ENCODE measurements around the gene RBM42.

Gene RBM42

GRCh38 chr19:35620001-35620400 is 8.8 kb upstream of the RBM42 start:
- Histone ChIP-seq H3K36me3 (ENCODE audit: insufficient read depth, low read length) (peaks cover 43% of the 10 kb centered on the region), H3F3A (ENCODE audit: insufficient read depth, low read length) (no peaks in the 10 kb centered on the region), H3K4me2 (ENCODE audit: low read length) (no peak overlapping the region), H3K9me3 (ENCODE audit: low read length) (no peaks in the 10 kb centered on the region), H3K9ac (ENCODE audit: low read length) (no peak overlapping the region), H3K79me2 (ENCODE audit: insufficient read depth, low read length) (no peaks in the 10 kb centered on the region), H2AFZ (ENCODE audit: low read length) (no peak overlapping the region), H3K27me3 (ENCODE audit: insufficient read depth, low read length) (no peaks in the 10 kb centered on the region), H3K4me3 (ENCODE audit: low read depth, low read length, poor library complexity, severe bottlenecking) (no peak overlapping the region), H4K20me1 (ENCODE audit: insufficient read depth, low read length) (no peaks in the 10 kb centered on the region), H3K27ac (ENCODE audit: low read depth, low read length, poor library complexity, severe bottlenecking) (no peak overlapping the region), H3K4me1 (ENCODE audit: insufficient read depth, low read length, severe bottlenecking) (no peaks in the 10 kb centered on the region), H3K9me2 (ENCODE audit: low read depth, low read length) (no peaks in the 10 kb centered on the region)
- TF ChIP-seq CTCF (IDR thresholded peaks at IDR 0.05; ENCODE audit: low read length): no peak
- TF ChIP-seq EZH2 (IDR thresholded peaks at IDR 0.05; ENCODE audit: borderline replicate concordance, low read length): no peak

GRCh38 chr19:35621708-35622107 is 7.1 kb upstream of the RBM42 start:
- peaks cover 33% of the 10 kb centered on the region for H3K36me3 ChIP-seq (ENCODE audit: insufficient read depth, low read length)
- H3F3A ChIP-seq (ENCODE audit: insufficient read depth, low read length): no peaks in the 10 kb centered on the region

GRCh38 chr19:35622750-35623149 is 6.1 kb upstream of the RBM42 start:
- no peaks in the 10 kb centered on the region for H3K79me2 ChIP-seq (ENCODE audit: insufficient read depth, low read length)
- H3K4me1 ChIP-seq (ENCODE audit: insufficient read depth, low read length, severe bottlenecking): peaks cover under 1% of the 10 kb centered on the region
- no peaks in the 10 kb centered on the region for H4K20me1 ChIP-seq (ENCODE audit: insufficient read depth, low read length)
- H3K27ac ChIP-seq (ENCODE audit: low read depth, low read length, poor library complexity, severe bottlenecking): no peak overlapping the region
- H3K9ac ChIP-seq (ENCODE audit: low read length): no peak overlapping the region
- peaks cover 23% of the 10 kb centered on the region for H3K36me3 ChIP-seq (ENCODE audit: insufficient read depth, low read length)
- no peak overlapping the region for H2AFZ ChIP-seq (ENCODE audit: low read length)
- no peaks in the 10 kb centered on the region for H3F3A ChIP-seq (ENCODE audit: insufficient read depth, low read length)
- no peaks in the 10 kb centered on the region for H3K9me2 ChIP-seq (ENCODE audit: low read depth, low read length)
- TF ChIP-seq CTCF (IDR thresholded peaks at IDR 0.05; ENCODE audit: low read length) (no peak), EZH2 (IDR thresholded peaks at IDR 0.05; ENCODE audit: borderline replicate concordance, low read length) (no peak)
- no peaks in the 10 kb centered on the region for H3K9me3 ChIP-seq (ENCODE audit: low read length)
- H3K4me3 ChIP-seq (ENCODE audit: low read depth, low read length, poor library complexity, severe bottlenecking): no peak overlapping the region
- no peaks in the 10 kb centered on the region for H3K27me3 ChIP-seq (ENCODE audit: insufficient read depth, low read length)
- H3K4me2 ChIP-seq (ENCODE audit: low read length): no peak overlapping the region

More at GRCh38 chr19:35621708-35622107, 7.1 kb upstream of the RBM42 start:
- TF ChIP-seq EZH2 (IDR thresholded peaks at IDR 0.05; ENCODE audit: borderline replicate concordance, low read length): no peak
- no peak for TF ChIP-seq CTCF (IDR thresholded peaks at IDR 0.05; ENCODE audit: low read length)
- H3K9me3 ChIP-seq (ENCODE audit: low read length): no peaks in the 10 kb centered on the region
- H2AFZ ChIP-seq (ENCODE audit: low read length): no peak overlapping the region
- H3K4me2 ChIP-seq (ENCODE audit: low read length): no peak overlapping the region
- no peaks in the 10 kb centered on the region for H3K4me1 ChIP-seq (ENCODE audit: insufficient read depth, low read length, severe bottlenecking)
- H4K20me1 ChIP-seq (ENCODE audit: insufficient read depth, low read length): no peaks in the 10 kb centered on the region
- H3K9ac ChIP-seq (ENCODE audit: low read length): no peak overlapping the region
- no peaks in the 10 kb centered on the region for H3K79me2 ChIP-seq (ENCODE audit: insufficient read depth, low read length)
- H3K27me3 ChIP-seq (ENCODE audit: insufficient read depth, low read length): no peaks in the 10 kb centered on the region
- H3K4me3 ChIP-seq (ENCODE audit: low read depth, low read length, poor library complexity, severe bottlenecking): no peak overlapping the region
- H3K27ac ChIP-seq (ENCODE audit: low read depth, low read length, poor library complexity, severe bottlenecking): no peak overlapping the region
- H3K9me2 ChIP-seq (ENCODE audit: low read depth, low read length): no peaks in the 10 kb centered on the region

Measured in OCI-LY1 (cell line).